Activated effector memory CD4-positive, alpha-beta T cell treated with anti-CD3 and anti-CD28 coated beads, Interleukin-2, amount 50 U/mL, for 16 hours (primary cell): ENCODE data around the gene URAD.
"Not testable (repeated sequence)": the region's sequence is repeated elsewhere in the genome, so short reads cannot be mapped to it uniquely, and the experiment has no call there.

Experiments used
- DNase-seq: peaks from one replicate; pipeline ENCODE4 v3.0.0-alpha.2; 2020

URAD gene

DNA sequence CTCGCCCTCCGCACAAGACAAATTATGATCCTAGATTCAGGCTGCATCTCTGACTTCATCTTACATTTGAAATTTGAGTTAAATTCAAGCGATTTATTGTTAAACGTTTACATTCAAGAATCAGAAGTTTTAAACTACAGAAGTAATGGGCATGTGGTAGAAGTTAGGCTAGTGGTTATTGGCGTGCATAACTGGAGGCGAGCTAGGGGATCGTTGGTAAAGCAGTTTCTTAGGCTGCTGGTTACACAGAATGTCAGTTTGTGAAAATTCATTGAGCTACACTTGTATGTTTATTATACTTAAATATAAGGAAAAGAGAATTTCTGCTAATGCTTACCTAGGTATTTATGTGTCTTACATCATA is 18.6 kb downstream of the URAD start:
- DNase-seq = no peak

DNA sequence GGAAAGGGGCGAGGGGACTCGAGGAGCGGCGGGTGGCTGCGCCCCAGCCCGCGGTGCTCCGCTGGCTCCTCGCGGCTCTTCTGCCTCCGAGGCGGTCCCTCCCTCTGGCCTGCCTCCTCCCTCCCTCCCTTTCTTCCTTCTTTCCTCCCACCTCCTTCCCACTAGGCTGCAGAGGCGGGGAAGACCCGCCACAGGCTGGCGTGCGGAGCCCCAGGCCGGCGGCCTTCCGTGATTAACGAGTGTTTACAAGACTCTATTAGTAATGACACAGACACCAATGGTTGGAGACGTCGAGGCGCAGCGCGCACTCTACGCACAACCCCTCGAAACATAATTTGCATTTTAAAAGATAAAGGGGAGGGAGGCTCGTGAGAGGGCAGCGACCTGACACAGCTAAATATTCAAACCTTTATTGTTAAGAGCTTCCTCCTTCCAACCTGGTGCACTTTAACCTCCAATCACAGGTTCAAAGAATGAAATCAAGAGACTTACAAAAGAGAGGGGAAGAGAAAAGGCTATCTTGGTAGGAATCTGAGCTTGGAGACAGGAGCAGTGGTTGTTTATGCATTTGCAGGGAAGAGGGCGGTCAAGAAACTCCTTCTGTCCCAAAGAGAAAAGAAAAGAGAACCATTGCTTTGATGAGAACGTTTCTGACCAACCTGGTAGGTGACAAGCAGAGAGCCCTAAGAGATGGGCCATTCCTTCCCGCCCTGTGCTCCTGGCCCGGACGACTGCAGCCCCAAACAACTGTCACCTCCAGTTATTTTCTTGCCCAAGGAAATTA is 19.2 kb downstream of the URAD start, which contains the start of gene CDX2:
CDX2 (minus strand) TSS at position 234 of the 784 bp plus-strand sequence. CDS start 309 bp downstream, outside the sequence.
- no peak for DNase-seq

DNA sequence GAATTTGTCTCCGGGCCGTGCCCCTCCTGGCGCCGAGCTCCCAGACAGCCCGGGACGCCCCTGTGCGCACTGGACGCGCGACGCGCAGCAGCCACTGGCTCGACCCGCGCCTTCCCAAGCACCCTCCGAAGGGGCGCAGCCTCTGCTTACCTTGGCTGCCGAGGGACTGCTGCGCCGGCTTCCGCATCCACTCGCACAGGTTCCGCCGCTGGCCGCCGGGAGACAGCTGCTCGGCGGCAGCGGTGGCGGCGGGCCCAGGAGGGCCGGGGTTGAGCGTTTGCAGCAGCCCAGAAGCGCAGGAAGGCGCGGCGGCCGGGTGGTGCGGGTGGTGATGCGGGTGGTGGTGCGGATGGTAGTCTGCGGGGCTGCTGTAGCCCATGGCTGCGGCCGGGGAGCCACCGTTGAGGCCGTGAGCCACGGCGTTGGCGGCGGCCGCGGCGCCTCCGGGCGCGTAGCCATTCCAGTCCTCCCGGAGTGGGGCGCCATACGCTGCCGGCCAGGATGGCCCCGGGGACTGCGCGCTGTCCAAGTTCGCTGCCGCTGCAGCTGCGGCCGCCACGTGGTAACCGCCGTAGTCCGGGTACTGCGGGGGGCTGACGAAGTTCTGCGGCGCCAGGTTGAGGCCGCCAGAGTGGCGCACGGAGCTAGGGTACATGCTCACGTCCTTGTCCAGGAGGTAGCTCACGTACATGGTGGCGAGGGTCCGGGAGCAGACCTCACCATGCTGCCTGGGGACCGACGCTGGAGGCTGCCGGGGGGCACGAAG is 20.0 kb downstream of the URAD start:
- no peak for DNase-seq

DNA sequence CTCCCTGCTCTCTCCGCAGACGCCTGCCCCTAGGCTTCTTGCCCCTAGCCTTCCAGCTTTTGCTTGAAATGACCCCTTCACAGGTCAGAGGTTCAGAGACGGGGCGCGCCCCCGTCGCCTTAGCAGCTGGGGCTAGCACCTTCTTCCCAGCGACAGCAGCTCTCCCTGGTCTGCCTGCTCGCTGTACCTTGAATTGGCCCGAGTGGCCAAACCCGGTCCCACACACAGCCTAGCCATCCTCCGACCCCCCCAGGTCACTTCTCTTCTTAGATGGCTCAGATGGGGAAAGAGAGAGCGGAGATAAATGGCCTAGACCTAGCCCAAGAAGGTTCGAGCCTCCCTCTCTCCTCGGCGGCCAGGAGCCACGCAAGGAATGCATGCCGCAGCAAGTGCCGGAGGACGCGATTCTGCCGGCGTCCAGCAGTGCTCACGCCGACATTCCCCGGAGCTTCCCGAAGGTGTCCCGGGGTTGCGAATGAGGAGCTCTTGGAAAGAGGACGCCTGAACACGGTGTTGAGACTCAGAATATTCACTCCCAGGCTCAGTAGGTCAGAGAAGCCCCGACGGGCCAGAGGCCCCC is 20.7 kb downstream of the URAD start:
- DNase-seq = no peak

DNA sequence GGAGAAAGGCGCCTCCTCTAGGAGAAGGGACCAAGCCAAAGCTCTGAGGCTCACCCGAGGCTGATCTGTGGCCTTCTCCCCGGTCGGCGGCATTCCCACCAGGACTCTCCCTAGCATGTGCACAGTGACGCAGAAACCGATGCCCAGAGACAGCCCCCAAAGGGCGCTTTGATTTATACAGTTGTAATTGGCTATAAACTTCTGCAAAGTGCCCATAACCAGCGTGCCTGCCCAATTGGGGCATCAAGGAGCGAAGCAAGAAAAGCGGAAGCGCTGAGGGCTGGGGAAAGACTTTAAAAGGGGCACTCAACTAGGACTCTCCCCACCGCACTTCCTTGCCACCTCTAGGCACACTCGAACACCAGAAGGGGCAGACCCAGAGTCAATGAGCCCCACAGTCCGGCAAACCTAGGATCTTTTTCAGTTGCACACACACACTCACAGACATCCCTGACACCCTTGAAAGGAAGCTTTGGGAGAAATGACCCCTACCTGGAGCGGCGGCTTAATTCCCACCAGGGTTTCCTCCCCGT is 21.2 kb downstream of the URAD start:
- DNase-seq = no peak

DNA sequence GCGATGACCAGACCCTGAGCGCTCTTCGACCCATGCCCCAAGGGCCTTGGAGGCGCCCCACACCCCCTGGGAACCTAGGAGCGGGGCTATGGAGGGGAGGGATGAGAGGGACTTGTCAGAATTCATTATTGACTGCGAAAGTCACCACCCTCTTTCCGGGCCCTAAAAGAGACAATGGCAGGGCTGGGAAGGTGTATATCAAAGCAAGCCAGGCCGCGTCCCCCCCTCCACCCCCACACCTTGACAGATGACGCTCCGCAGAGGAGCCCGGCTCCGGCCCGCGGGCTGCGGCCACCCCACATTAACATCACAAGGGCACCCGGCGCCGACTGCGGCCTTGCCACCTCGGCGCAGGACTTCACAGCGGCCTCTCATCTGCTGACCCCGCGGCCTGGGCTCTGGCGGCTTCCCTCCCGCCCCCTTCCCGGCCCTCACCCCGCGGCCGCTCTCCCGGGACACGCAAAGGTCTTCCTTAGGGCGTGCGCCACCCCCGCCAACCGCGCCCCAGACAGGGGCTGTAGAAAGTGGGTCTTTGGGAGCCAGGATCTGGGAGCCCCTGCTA is 21.8 kb downstream of the URAD start:
- DNase-seq = no peak

DNA sequence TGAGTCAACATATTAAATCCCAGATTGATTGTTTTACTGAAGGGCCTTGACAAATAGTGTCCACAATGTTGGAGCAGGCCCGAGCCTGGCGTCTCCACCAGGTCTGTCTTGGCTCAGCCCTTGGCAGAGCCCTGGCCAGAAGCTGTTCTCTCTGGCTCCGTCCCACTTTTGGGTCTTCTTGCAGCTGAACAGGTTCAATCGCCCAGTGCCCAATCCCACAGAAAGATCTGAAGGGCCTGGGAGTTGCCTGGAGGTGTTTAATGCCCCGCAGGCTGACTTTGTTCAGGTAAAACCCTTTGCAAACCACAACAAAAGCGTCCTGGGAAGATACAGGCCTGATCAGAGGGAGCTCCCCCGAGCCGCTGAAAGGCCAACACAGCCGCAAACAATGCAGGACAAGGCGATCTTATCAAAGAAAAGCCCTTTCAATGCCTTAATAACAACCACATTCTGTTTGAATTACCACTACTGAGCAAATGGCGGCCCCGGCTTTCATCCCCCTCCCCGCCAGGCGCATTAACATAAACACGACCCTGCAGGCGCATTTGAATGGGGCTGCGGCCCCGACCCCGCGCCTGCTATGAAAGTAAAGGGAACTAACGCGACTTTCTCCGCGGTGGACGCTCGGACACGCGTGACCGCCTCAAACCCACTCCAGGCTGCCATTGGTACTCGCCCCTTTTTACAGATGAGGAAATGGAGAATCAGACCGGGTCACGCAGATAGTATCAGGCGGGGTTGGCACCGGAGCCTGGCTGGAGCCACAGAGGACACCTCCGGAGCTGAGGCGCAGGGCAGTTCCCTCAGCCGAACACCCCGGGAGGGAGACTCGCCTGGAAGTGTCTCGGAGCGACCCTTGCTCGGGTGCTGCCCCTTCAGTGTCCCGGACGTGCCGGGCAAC is 22.5 kb downstream of the URAD start:
- DNase-seq = no peak

DNA sequence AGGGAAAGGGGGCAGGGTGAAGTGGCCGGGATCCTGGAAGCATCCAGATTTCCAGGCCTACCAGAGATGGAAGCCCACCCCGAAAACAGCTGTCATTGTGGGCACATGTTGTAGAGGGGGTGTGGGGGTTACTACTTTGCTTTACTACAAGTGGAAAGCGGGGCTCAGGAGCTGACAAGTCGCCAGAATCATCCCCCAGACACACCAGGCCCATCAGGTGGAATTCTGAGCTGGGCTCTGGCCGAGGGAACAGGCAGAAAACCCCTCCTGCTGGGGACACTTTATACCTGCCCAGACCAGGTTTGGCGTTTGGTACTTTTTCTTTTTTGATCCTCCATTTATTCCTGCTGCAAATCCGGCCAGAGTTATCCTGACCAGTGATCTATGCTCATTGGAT is 23.2 kb downstream of the URAD start:
- DNase-seq = no peak

DNA sequence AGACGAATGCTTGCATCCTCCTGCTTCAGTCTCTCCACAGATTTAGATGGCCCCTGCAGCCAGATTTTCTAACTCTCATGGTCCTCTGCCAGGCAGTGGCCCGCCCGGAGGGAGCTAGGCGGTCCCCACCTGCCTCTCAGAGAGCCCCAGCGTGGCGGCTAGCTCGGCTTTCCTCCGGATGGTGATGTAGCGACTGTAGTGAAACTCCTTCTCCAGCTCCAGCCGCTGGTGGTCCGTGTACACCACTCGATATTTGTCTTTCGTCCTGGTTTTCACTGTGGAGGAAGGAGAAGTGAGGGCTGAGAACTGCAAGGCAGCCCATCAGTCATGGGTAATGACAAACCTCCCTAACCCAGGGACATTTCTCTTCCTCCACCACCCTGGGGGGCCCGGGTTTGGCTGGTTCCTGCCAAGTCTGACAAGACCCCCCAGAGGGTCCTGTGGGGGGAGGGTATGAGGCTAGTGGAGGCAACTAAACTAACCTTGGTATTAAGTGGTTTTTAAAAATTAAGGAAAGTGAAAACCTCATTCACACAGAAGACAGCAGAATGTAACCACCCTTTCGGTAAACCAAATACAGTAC is 23.7 kb downstream of the URAD start:
- DNase-seq = no peak

DNA sequence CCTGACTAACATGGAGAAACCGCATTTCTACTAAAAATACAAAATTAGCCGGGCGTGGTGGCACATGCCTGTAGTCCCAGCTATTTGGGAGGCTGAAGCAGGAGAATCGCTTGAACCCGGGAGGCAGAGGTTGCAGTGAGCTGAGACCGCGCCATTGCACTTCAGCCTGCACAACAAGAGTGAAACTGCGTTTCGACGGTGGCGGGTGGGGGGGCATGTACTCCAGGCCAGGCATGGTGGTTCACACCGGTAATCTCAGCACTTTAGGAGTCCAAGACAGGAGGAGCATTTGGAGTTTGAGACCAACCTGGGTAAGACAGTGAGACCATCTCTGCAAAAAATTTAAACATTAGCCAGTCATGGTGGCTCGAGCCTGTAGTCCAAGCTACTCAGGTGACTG is 24.3 kb downstream of the URAD start:
- not testable (repeated sequence) for DNase-seq

DNA sequence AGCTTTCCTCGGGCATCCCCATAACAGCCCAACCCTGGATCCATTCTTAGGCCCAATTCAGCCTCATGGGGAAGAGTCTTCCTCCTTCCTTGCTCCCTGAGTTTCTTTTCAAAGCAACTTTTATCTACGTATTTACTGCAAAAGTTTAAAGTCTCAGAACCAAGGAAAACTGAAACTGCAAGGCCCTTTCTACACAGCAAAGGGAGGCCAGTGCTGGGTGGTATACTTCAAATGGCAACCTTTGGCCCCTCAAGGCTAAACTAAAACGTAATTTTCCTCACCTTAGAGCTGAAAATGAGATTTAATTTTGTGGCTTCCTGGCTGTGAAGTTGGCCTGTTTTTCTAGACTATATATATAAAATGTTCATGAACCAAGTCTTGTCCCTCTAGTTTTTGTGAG is 25.0 kb downstream of the URAD start:
- DNase-seq = no peak

DNA sequence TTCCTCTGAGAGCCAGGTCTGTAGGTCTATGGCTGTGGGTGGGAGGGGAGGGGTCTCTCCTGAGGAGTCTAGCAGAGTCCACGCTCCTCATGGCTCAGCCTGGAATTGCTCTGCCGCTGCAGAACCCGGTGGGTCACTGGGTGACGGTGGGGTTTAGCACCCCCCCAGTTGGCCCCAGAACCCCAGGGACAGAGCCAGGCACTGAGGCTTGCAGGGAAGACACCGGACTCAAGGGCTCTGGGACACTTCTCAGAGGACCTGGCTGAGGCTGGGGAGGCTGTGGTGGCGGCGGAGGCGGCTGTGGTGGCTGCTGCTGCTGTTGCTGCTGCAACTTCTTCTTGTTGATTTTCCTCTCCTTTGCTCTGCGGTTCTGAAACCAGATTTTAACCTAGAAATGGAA is 25.5 kb downstream of the URAD start:
- DNase-seq = no peak

DNA sequence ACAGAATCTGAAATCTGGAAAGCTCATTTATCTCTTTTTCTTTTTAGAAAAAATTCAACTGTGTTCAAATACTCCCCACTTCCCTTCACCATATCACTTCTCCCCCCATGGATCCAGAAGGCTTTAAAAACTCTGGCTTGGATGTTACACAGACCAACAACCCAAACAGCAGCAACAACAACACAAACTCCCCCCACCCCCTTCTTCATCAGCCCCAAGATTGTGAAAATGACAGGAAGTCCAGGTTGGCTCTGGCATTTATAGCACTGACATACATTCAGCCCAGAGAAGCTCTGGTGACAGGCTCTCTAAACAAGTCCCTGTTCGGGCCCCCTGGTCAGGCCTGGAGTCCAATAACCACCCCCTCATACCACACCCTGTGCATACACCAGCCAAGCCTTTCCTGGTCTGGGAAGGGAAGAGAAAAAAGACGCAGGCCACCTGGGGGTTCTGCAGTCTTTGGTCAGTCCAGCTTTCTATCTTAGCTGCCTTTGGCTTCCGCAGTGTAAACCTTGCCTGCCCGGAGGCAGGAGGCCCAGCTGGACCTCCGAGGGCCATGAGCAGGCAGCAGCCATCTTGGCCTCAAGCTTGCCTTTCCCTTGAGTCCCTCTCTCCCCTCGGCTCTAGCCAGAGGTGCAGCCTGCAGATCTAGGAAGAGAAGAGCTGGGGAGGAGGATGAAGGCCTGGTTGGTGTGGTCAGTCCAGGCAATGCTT is 26.2 kb downstream of the URAD start:
- no peak for DNase-seq

DNA sequence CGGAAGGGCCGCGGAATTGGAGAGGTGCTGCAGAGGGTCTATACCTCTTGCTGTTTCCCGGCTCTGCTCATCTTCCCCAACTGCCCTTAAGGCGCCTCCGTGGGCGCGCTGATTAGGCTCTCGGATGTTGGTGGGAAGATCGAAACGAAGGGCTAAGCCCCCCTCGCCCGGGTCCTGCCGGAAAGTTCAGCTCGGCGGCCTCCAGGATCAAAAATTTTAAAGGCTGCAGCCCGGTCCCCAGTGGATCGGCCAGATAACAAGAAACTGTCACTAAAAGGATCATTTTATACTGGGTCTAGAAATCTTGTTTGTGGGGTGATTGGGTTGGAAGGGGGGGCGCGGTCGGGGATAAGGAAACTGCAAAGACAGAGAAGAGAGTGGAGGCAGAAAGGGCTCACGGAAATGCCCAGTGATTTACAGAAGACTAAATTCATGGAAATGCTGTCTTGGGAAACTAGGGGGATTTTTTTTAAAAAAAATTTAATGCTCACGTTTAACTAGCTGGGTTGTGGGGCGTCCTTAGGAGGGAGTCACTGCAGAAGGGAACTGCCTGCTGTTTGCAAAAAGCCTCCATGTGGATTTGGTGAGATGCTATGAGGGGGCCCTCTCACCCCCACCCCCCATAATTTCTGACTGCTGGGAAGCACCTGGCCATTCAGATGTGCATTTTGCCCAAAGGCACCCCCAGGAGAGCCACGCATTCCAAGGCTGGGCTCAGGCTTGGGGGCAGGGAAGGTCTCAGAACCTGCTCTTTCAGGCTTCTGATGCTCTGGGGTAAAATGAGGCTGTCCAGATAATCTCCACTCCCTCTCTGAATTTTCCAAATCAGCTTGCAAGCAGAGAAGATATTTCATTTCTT is 27.0 kb downstream of the URAD start:
- DNase-seq = no peak

DNA sequence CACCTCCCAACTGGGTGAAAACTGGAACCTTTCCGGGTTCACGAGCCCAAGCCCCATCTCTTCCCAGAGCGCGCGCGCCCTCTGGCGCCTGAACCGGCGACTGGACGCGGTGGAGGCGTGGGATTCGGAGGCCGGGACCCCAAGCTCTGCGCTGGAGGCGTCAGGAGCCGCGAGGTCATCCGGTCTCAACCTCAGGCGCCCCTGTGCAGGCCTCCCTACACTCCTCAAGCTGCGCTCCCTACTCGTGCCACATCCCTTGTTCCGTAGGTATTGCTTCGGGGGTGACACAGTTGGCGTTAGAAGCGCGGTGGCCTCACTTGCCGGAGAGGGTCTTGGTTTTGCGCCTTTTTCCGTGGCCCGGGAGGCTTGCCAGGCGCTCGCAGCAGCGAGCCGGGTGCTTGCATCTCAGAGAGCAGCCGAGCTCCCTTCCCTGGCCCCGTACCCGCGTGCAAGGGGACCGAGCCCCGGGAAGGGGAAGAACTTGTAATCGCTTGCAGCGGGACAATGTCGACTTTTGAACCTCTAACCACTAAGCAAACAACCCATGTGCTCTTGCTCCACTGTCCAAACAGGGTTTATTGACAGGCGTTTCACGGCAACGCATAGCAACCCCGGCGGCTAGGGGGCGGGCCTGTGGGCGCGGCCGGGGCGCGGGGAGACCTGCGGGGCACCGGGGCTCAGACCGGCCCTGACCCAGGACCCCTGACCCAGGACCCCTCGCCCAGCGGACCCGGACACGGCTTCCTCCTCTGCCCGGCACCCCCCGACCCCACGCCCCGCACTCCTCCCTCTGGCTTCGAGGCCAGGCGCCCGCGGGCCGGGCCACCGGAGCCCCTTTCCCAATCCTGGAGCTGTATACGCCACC is 27.9 kb downstream of the URAD start:
- DNase-seq = no peak

DNA sequence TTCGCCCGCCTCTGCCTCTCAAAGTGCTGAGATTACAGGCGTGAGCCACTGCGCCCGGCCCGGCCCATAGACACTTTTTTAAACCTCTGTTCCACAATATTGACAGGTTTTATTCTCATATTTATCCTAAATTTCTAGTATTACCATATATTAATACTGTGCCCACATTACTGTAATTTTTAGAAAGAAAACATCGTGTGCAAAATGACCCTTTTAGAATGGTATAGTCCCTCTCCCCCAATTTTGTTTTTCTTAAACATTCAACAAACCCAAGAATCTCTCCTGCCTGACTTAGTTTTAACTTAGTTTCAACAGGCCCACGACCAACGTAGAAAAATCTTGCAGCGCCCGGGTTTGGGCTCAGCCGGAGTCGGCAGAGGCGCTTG is 28.5 kb downstream of the URAD start:
- no peak for DNase-seq

DNA sequence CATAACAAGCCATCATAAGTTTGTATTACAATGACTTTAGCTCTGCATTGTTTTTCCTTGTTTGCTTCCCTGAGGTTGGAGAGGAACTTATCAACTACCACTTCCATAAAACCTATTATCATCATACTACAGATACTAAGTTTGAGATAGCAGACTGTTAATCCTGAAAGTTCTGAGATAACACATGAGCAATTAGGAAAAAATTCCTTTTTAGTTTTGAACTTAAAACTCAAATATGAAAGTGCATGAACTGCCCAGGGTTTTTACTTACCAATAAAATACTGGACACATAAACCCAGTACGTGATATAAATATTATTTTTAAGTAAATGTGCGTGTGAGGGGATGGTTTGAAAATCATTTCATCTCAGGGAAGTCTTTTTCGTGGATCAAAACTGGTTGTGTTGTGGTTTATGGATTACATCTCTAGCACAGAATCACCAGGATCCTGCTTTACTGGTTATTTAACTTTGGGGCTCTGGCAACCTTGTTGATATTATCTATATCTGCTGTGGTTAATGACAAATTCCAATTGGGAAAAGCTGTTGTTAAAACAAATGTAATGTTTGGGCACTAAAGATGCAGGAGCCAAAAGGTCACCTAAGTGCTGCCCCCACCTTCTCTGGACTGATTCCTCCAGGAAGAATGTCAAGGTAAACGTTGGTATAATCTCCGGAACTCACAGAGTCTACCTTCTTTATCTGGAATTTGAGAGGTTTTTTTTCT is 31.8 kb downstream of the URAD start:
- no peak for DNase-seq

DNA sequence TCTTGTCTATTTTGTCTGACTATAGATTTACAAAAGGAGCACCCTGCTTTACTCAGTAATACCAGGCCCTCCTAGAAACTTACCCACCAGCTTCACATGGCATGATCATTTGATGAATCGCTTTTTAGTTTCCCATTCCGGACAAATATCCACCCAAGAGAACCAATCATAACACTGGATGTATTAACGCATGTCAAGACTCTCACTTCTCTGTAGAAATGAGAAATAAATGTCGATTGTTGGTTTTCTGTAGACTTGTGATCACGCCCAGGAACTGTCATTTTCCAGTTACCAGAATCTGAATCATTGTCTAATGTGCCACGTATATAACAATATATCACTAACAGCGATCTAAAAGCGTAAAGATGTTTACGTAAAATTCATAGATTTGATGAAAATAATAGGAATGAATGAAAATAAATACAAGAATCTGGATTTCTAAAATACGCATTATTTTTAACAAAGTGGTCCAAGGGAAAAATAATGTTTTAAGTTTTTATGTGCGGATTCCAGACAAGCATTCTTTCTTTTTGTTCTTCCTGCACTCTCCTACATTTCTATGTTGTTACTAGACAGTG is 33.4 kb downstream of the URAD start:
- no peak for DNase-seq
